GM20431 (cell line): ENCODE data around the gene SAMD5.

Source experiments
- in situ Hi-C: fragments of 300-500 bp; cut with MseI, MboI; formaldehyde crosslinking; loops from one replicate; pipeline ENCODE4 v1.15.0; 2020; ENCODE audit warnings: low sequenced_read_pairs; ENCODE audit not compliant: unreplicated experiment

SAMD5 gene

DNA sequence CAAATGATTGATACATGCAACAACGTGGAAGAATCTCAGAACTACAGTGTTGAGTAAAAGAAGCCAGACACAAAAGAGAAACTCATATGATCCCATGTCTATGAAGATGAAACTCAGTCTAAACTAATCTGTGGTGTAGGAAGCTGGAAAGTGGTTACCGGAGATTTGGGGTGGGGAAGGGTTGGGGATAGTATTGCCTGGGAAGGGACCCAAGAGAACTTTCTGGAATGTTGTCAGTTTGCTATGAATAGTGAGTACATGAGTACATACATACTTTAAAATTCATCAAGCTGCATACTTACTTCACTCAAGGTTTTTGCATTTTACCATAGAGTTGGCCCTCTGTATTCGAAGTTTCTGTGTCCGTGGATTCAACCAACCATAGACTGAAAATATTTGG is 106.0 kb downstream of the SAMD5 start:
- in situ Hi-C loops: no loop called here

DNA sequence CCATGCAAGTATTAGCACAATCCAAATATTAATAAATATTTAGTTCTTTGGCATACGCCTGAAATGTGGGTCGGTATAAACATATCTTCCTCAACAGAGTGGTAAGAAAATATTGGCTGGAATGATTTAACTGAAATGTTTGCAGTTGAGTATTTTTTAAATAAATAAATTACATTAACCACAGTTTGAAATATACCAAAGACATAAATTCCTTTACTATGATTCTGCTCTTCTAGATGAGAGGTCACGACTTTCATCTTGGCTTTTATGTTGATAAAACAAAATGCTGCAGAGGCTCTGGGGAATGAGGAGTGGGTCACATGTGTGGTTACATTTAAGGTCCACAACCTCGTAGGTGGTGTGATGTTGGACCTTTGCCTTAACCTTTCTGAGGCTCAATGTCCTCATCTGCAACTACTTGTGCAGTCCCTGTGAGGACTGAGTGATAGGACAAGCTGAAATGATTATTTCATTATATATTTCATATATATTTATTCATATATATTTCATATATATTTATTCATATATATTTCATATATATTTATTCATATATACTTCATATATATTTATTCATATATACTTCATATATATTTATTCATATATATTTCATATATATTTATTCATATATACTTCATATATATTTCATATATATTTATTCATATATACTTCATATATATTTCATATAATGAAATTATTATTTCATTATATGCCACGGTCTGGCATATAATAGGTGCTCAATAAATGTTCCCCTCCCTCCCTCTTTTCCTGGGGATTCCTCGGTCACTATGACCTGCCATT is 107.4 kb downstream of the SAMD5 start:
- in situ Hi-C loops: no loop called here

DNA sequence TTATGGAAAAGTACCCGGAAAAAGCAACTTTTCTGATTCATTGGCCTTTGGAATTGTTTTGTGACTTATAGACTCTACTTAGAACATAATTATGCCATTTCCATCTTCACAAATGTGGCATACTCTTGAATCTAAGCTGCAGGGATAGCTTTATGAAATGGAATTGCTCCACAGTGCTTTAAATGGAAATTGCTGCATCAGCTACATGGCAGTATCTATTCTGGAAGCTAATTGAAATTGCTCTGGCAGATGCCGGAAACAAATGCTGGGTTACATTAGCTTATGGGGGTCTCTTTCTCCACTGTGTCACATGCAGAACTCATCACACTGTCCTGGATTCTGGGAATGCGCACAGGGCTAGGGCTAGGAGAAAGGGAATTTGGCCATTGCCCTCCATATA is 108.9 kb downstream of the SAMD5 start:
- in situ Hi-C loops: no loop called here

DNA sequence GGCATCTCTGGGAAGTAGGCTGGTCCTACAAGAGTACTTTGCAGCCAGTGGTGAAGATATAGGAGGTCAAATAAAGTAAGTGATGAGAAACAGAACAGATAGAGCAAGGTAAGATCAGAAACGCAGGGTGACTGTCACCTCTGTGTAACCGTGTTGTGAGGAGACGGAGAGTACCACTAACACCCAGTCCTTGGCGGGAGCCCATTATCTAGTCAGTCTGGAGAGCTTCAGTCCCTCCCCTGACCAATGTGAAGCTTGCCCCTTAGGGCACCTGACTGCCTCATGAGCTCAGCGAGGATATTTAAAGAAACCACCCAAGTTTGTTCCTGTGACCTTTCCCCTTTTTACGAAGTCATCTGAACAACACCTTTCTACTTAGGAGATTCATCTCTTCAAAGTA is 110.0 kb downstream of the SAMD5 start:
- in situ Hi-C loops: no loop called here

DNA sequence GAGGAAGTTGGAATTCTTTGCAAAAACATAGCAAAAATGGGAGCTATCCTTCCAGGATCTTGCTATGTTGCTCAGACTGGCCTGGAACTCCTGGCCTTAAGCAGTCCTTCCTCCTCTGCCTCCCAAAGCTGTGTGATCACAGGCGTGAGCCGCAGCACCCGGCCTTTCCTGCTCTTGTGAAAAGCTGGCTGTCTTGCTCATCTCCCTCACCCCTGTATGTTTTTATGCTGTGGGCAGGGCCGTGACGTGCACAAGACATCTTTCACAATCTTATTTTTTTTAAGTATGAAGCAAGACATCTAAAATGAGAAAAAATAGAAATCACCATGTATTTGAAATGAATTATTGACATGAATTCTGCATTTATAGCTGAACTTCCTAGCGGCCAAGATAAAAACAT is 110.4 kb downstream of the SAMD5 start:
- in situ Hi-C loops: no loop called here
